Measurements from ENCODE around the gene SLC26A2.

DNA sequence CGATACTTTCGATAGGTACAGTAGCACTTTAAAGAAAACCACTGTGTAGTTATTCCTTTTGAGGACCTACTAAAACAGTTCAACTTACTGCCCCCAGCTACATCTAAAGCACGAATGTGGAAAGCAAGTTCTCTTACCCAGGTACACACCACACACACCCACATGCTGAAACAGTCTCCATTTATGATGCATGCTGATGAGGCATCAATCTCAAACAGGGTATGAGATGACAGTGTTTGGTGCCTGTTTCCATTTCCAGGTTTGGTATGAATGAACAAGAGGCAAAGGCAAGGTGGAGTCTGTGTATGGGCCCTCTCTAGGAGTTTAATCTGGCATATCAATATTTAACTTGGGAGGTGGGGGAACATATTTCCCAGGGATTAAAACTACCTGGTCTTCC, 53.9 kb downstream of the SLC26A2 start:
- TF ChIP-seq, protein P1, sequence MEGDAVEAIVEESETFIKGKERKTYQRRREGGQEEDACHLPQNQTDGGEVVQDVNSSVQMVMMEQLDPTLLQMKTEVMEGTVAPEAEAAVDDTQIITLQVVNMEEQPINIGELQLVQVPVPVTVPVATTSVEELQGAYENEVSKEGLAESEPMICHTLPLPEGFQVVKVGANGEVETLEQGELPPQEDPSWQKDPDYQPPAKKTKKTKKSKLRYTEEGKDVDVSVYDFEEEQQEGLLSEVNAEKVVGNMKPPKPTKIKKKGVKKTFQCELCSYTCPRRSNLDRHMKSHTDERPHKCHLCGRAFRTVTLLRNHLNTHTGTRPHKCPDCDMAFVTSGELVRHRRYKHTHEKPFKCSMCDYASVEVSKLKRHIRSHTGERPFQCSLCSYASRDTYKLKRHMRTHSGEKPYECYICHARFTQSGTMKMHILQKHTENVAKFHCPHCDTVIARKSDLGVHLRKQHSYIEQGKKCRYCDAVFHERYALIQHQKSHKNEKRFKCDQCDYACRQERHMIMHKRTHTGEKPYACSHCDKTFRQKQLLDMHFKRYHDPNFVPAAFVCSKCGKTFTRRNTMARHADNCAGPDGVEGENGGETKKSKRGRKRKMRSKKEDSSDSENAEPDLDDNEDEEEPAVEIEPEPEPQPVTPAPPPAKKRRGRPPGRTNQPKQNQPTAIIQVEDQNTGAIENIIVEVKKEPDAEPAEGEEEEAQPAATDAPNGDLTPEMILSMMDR (IDR thresholded peaks at IDR 0.05 in 4 of 5, conservative IDR thresholded peaks at IDR 0.05 in 1 of 5): no peak
- TF ChIP-seq POLR2A (IDR thresholded peaks at IDR 0.05): no peak
